Vagina (tissue), 2 donors: ENCODE data around the gene SLC22A23. TPM values are rescaled to one million over a fixed set of nuclear protein-coding genes. Genes with fewer than 3 reads are reported as not detected.

ENCODE experiments used
- DNase-seq, 2 donors: peaks; one replicate each; pipeline ENCODE4 v3.0.0-alpha.2; 2017; ENCODE audit errors: extremely low spot score in 2 of 2
- H3K27ac ChIP-seq: fragments of 200-600 bp; sonication (generic); one replicate; pipeline ENCODE4 v1.5.1; 2019
- H3K27me3 ChIP-seq: fragments of 200-600 bp; sonication (generic); one replicate; pipeline ENCODE4 v1.5.1; 2019
- H3K36me3 ChIP-seq, 2 donors: fragments of 200-600 bp; sonication (generic); one replicate each; pipeline ENCODE4 v1.5.1; 2017 to 2019
- H3K4me1 ChIP-seq: fragments of 200-600 bp; sonication (generic); one replicate; pipeline ENCODE4 v1.5.1; 2019
- H3K4me3 ChIP-seq, 2 donors: fragments of 200-600 bp; sonication (generic); 1 replicate in 1 of 2; 2 replicates in 1 of 2; pipeline ENCODE4 v1.5.1; 2016 to 2019
- H3K9me3 ChIP-seq: fragments of 200-600 bp; sonication (generic); one replicate; pipeline ENCODE4 v1.5.1; 2019
- POLR2A ChIP-seq, 2 donors: fragments of 450-650 bp; IDR thresholded peaks; one replicate each; pipeline ENCODE4 v1.6.1; 2017; ENCODE audit warnings: antibody characterized with exemption in 2 of 2, mild to moderate bottlenecking in 2 of 2, moderate library complexity in 2 of 2
- POLR2AphosphoS5 ChIP-seq, 2 donors: sonication (generic); formaldehyde crosslinking; IDR thresholded peaks; one replicate each; pipeline ENCODE4 v1.9.0; 2017; ENCODE audit warnings: antibody characterized with exemption in 2 of 2, mild to moderate bottlenecking in 2 of 2, low read depth in 1 of 2; ENCODE audit not compliant: insufficient read depth in 1 of 2
- intact Hi-C: fragments of 100-400 bp; cut with DNase I; formaldehyde crosslinking; loops from one replicate; pipeline ENCODE4 v1.15.1; 2023
- total RNA-seq: library from RNA; depleted of rRNA; stranded (reverse); fragments of >200 nt; gene quantifications from one replicate; pipeline ENCODE4 v1.2.3, GENCODE V29; 2016
- TF ChIP-seq, protein P1 (sequence below), 3 experiments: fragments of 450-650 bp in 2 of 3; fragments of 200-600 bp in 1 of 3; sonication (generic) in 1 of 3; IDR thresholded peaks; one replicate each; pipeline ENCODE4 v1.5.1; 2017 to 2019; ENCODE audit warnings: antibody characterized with exemption in 3 of 3, mild to moderate bottlenecking in 2 of 3, moderate library complexity in 2 of 3

SLC22A23 gene
- total RNA-seq, 1 donor from 2014 or later, result 40.5 TPM

DNA sequence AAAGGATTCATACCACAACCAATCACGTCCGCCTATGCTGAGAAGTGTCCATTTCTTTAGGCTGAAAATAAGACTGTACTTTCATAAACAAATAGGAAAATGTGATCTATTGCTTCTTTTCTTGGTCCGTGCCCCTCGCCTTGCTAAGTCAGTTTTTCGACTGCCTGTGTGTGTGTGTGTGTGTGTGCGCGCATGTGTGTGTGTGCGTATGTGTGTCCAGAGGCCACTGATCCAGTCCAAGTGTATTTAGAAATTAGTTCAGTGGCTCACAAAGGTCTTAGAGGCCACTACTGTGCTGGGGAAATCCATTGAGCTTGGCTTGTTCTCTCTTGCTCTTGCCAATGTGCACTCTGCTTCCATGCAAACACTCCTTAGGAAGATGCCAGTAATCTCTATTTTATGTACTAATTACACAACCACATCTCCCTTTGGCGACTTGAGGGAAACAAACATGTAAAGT, 50.5 kb downstream of the SLC22A23 start:
- H3K27ac ChIP-seq, result no peak overlapping the region
- intact Hi-C loops, result no loop called here

GRCh38 chr6:3405679-3406078, 51.2 kb downstream of the SLC22A23 start:
- H3K27ac ChIP-seq, result no peak overlapping the region
- H3K9me3 ChIP-seq, result no peaks in the 10 kb centered on the region
- TF ChIP-seq, protein P1, sequence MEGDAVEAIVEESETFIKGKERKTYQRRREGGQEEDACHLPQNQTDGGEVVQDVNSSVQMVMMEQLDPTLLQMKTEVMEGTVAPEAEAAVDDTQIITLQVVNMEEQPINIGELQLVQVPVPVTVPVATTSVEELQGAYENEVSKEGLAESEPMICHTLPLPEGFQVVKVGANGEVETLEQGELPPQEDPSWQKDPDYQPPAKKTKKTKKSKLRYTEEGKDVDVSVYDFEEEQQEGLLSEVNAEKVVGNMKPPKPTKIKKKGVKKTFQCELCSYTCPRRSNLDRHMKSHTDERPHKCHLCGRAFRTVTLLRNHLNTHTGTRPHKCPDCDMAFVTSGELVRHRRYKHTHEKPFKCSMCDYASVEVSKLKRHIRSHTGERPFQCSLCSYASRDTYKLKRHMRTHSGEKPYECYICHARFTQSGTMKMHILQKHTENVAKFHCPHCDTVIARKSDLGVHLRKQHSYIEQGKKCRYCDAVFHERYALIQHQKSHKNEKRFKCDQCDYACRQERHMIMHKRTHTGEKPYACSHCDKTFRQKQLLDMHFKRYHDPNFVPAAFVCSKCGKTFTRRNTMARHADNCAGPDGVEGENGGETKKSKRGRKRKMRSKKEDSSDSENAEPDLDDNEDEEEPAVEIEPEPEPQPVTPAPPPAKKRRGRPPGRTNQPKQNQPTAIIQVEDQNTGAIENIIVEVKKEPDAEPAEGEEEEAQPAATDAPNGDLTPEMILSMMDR (IDR thresholded peaks at IDR 0.05), result no peak
- peak in 1 of 2 donors; percentile 90 for TF ChIP-seq POLR2AphosphoS5 (IDR thresholded peaks at IDR 0.05; ENCODE audit: insufficient read depth in 1 of 2, low read depth in 1 of 2)
- peaks cover 54% of the 10 kb centered on the region for H3K4me1 ChIP-seq
- no peaks in the 10 kb centered on the region for H3K36me3 ChIP-seq
- no peak for DNase-seq
- H3K27me3 ChIP-seq, result no peaks in the 10 kb centered on the region
- intact Hi-C loops, result no loop called here
- H3K4me3 ChIP-seq, result no peak overlapping the region

More for the DNA sequence above, 50.5 kb downstream of the SLC22A23 start:
- no peak overlapping the region for H3K4me3 ChIP-seq
- H3K36me3 ChIP-seq, result no peaks in the 10 kb centered on the region
- peaks cover 57% of the 10 kb centered on the region for H3K4me1 ChIP-seq
- TF ChIP-seq POLR2AphosphoS5 (IDR thresholded peaks at IDR 0.05; ENCODE audit: insufficient read depth in 1 of 2, low read depth in 1 of 2), result no peak
- TF ChIP-seq, protein P1 (IDR thresholded peaks at IDR 0.05), result no peak
- TF ChIP-seq POLR2A (IDR thresholded peaks at IDR 0.05), result no peak
- no peak for DNase-seq
- H3K9me3 ChIP-seq, result no peaks in the 10 kb centered on the region
- H3K27me3 ChIP-seq, result no peaks in the 10 kb centered on the region

DNA sequence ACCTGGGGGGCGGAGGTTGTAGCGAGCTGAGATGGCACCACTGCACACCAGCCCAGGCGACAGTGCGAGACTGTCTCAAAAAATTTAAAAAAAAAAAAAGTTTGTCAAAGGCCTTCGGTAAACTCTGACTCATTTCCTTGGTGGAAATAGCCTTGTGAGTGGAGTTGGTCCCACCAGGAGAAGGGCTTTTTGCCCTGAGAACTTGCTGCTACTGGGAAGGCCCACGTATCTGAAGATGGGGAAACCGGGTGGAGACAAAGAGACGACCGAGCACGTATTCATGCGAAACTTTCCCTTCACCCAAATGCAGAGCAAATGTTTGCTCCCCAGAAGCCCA, 51.7 kb downstream of the SLC22A23 start:
- H3K4me1 ChIP-seq, result peaks cover 53% of the 10 kb centered on the region
- intact Hi-C loops, result no loop called here
- no peaks in the 10 kb centered on the region for H3K36me3 ChIP-seq
- no peaks in the 10 kb centered on the region for H3K9me3 ChIP-seq
- no peak for DNase-seq
- H3K4me3 ChIP-seq, result no peak overlapping the region
- H3K27ac ChIP-seq, result no peak overlapping the region
- TF ChIP-seq, protein P1 (IDR thresholded peaks at IDR 0.05), result no peak
- TF ChIP-seq POLR2A (IDR thresholded peaks at IDR 0.05), result no peak
- no peak for TF ChIP-seq POLR2AphosphoS5 (IDR thresholded peaks at IDR 0.05; ENCODE audit: insufficient read depth in 1 of 2, low read depth in 1 of 2)
- H3K27me3 ChIP-seq, result no peaks in the 10 kb centered on the region

GRCh38 chr6:3403238-3404173, 53.3 kb downstream of the SLC22A23 start:
- Histone ChIP-seq H3K4me1 (peaks cover 55% of the 10 kb centered on the region), H3K27me3 (no peaks in the 10 kb centered on the region), H3K27ac (peak overlapping the region; percentile 33), H3K9me3 (no peaks in the 10 kb centered on the region), H3K36me3 (no peaks in the 10 kb centered on the region), H3K4me3 (no peak overlapping the region)
- intact Hi-C loops, result no loop called here
- DNase-seq, result no peak
- TF ChIP-seq, protein P1 (IDR thresholded peaks at IDR 0.05), result no peak
- peak in 1 of 2 donors; percentile 77 for TF ChIP-seq POLR2AphosphoS5 (IDR thresholded peaks at IDR 0.05; ENCODE audit: insufficient read depth in 1 of 2, low read depth in 1 of 2)
